HG03575 (cell line): ENCODE data around the gene IGF2BP2.

Experiments
- ATAC-seq: cut with Tn5 transposase; IDR thresholded peaks from one replicate; pipeline ENCODE4 v1.9.1; 2021; ENCODE audit not compliant: unreplicated experiment, insufficient number of reproducible peaks, low FRiP score; ENCODE audit errors: extremely low read depth

The IGF2BP2 gene

GRCh38 chr3:185721970-185722369 lies 102.9 kb downstream of the IGF2BP2 start:
- ATAC-seq = no peak

GRCh38 chr3:185720326-185720725 lies 104.5 kb downstream of the IGF2BP2 start:
- no peak for ATAC-seq

GRCh38 chr3:185718736-185719593 lies 105.9 kb downstream of the IGF2BP2 start:
- no peak for ATAC-seq

GRCh38 chr3:185717627-185718402 lies 107.0 kb downstream of the IGF2BP2 start:
- no peak for ATAC-seq

- no peak for ATAC-seq
Observed at GRCh38 chr3:185717121-185717520, 107.7 kb downstream of the IGF2BP2 start.

- no peak for ATAC-seq
Observed at GRCh38 chr3:185716436-185717108, 108.3 kb downstream of the IGF2BP2 start.

- ATAC-seq = no peak
Observed at GRCh38 chr3:185715091-185715490, 109.8 kb downstream of the IGF2BP2 start.

GRCh38 chr3:185714085-185714484 lies 110.8 kb downstream of the IGF2BP2 start:
- ATAC-seq = no peak

- ATAC-seq = no peak
Observed at GRCh38 chr3:185713015-185713414, 111.8 kb downstream of the IGF2BP2 start.

- no peak for ATAC-seq
Observed at GRCh38 chr3:185712337-185712736, 112.5 kb downstream of the IGF2BP2 start.

- no peak for ATAC-seq
Observed at GRCh38 chr3:185711255-185711870, 113.5 kb downstream of the IGF2BP2 start.

- ATAC-seq = no peak
Observed at GRCh38 chr3:185709251-185709955, 115.4 kb downstream of the IGF2BP2 start.

- no peak for ATAC-seq
Observed at GRCh38 chr3:185708392-185708791, 116.5 kb downstream of the IGF2BP2 start.

- ATAC-seq = no peak
Observed at GRCh38 chr3:185705498-185705897, 119.3 kb downstream of the IGF2BP2 start.

- no peak for ATAC-seq
Observed at GRCh38 chr3:185702262-185703225, 122.3 kb downstream of the IGF2BP2 start.

GRCh38 chr3:185701611-185702261 lies 123.1 kb downstream of the IGF2BP2 start:
- ATAC-seq = no peak

- ATAC-seq = no peak
Observed at GRCh38 chr3:185699927-185700326, 124.9 kb downstream of the IGF2BP2 start.
